GM12891 (cell line): Measurements from ENCODE around the gene SUMF1.

Experiments used
- PAX5 ChIP-seq: IDR thresholded peaks from 2 replicates; pipeline ENCODE4 v1.6.1; 2011; ENCODE audit warnings: low read length, moderate library complexity, mild to moderate bottlenecking; ENCODE audit not compliant: insufficient read depth, severe bottlenecking
- POLR2AphosphoS5 ChIP-seq: IDR thresholded peaks from 2 replicates; pipeline ENCODE4 v1.6.1; 2011; ENCODE audit warnings: low read depth, low read length, control low read depth

- no peak for TF ChIP-seq PAX5
- no peak for TF ChIP-seq POLR2AphosphoS5
These were observed 50.6 kb downstream of the SUMF1 start for GRCh38 chr3:4416427-4416945.
